ENCODE measurements around the gene SEMA6B.

DNA sequence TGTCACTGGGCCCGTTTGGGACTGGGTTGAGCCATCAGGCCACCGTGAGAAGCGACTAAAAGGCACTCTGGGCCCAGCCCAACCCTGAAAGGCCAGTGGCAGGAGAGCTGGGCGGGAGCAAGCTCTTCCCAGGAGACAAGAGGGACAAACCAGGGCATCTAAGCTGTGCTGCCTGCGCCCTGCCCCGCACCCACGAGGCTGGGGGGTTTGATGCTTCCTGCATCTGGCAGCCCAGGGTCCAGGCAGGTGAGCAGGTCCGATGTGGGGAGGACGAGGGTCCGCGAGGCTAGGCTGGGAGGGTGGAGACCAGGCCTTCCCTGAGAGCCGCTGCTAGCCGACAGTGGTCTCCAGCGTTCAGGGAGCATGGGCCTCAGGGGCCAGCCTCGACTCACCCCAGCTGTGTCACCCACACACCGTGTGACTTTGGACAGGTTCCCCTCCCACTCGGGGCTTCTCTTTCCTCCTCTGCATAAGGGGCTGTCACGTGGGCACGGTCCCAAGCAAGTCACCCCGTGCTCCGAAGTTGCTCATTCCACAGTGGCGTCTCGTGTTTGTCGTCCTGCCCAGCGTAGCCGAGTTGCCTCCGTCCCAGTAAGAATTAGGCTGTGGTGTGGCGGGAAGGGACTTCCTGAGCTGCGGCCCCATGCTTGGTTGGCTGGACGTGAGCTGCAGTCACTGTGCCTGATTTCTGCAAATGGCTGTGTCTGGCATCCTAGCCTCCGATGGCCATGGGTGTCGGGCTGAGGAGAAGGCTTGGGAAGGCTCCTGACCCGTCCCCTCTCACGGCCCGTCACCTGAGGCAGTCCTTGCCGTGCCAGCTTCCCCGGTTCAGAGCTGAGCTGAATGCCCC, 57.0 kb downstream of the SEMA6B start:
- TF ChIP-seq, protein P1, sequence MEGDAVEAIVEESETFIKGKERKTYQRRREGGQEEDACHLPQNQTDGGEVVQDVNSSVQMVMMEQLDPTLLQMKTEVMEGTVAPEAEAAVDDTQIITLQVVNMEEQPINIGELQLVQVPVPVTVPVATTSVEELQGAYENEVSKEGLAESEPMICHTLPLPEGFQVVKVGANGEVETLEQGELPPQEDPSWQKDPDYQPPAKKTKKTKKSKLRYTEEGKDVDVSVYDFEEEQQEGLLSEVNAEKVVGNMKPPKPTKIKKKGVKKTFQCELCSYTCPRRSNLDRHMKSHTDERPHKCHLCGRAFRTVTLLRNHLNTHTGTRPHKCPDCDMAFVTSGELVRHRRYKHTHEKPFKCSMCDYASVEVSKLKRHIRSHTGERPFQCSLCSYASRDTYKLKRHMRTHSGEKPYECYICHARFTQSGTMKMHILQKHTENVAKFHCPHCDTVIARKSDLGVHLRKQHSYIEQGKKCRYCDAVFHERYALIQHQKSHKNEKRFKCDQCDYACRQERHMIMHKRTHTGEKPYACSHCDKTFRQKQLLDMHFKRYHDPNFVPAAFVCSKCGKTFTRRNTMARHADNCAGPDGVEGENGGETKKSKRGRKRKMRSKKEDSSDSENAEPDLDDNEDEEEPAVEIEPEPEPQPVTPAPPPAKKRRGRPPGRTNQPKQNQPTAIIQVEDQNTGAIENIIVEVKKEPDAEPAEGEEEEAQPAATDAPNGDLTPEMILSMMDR (optimal IDR thresholded peaks at IDR 0.05 in 1 of 3, IDR thresholded peaks at IDR 0.05 in 1 of 3, conservative IDR thresholded peaks at IDR 0.05 in 1 of 3; ENCODE audit: extremely low read depth in 1 of 3, insufficient read depth in 2 of 3, low read length in 3 of 3): no peak
- no peak for TF ChIP-seq EZH2 (IDR thresholded peaks at IDR 0.05; ENCODE audit: low read length)

All from keratinocyte (primary cell).